AG08395 (cell line): Measurements from ENCODE around the gene UFC1.

Experiments
- DNase-seq: peaks from one replicate; pipeline ENCODE4 v3.0.0; 2012; ENCODE audit warnings: mixed read lengths, low spot score

UFC1 gene

GRCh38 chr1:161171191-161171590, 17.4 kb downstream of the UFC1 start:
- no peak for DNase-seq

DNA sequence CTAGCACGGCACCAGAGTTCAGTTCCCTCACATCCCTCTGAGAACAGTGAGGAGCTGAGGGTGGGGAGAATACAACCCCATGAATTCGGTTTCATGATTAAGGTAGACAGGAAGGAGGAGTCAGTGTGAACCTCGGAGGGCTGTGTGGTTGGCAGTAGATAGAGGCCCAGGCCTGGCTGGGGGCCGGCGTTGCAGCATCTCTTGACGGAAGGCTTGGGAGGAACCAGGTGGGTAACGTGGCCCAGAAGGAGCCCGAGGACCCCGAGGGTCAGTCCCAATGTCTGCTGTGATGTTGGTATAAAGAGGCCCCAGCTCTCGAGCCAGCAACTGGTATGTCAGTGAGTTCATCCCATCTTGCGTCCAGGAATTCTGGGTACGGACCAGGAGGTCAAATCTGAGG, 17.9 kb downstream of the UFC1 start:
- DNase-seq, result no peak

DNA sequence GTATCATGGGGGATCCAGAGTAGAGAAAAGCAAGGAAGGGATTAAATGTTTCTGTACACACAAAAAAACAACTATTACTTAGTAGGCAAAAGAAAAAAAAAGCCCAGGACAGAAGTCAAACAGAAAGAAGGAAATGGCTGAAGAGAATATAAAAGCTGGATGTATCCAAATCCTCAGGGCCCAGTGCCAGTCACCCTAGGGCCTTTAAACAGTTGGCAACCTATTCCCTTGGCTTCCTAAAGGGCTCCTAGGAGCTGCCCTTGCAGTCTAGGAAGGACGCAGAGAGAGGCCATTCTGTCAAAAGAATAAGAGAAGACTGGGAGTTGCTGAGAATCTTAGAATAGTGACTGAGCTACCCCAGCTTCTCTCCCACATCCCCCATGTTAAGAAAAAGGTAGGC, 18.6 kb downstream of the UFC1 start:
- DNase-seq, result no peak

DNA sequence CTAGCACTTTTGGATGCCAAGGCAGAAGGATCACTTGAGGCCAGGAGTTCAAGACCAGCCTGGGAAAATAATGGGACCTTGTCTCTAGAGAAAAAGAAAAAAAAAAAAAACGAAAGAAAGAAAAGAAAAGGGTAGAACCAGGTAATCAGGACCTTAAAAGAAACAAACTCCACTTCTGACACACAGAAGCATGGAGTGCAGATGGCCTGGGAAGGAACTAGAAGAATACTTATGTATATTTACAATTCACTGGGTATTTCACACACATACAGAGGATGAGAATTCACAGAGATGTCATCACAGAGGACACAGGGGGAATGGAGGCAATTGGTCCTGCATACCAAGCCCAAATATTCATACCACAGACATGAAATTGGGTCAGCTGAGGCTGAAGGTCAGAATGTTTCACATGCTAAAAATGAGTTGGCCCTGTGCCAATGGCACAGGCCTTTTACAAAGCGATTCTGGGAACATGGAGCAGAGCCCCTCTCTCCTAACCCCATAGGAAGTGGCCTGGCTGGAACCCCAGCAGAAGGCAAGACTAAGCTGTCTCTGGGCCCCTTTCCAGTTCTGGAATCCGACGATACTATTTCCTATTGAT, 19.1 kb downstream of the UFC1 start:
- peak; percentile 84 for DNase-seq

DNA sequence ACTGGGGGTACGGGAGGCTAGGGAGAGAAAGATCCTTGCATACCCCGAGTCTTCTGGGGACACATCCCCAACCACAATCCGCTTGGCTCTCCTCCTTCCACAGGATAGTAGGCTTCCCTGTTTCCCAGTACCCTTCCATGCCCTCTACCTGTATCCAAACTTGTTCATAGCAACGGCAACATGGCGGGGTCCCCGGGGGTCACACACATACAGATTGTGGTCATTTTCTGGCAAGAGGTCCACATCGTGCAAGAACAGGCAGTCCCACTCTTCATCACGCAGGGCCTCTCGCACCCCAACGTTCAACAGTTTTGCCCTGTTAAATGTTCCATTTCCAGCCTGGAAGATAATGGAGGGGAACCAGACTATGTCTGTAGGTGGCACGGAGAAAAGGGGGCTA, 19.9 kb downstream of the UFC1 start:
- no peak for DNase-seq

GRCh38 chr1:161174911-161175310, 21.1 kb downstream of the UFC1 start:
- DNase-seq, result no peak

DNA sequence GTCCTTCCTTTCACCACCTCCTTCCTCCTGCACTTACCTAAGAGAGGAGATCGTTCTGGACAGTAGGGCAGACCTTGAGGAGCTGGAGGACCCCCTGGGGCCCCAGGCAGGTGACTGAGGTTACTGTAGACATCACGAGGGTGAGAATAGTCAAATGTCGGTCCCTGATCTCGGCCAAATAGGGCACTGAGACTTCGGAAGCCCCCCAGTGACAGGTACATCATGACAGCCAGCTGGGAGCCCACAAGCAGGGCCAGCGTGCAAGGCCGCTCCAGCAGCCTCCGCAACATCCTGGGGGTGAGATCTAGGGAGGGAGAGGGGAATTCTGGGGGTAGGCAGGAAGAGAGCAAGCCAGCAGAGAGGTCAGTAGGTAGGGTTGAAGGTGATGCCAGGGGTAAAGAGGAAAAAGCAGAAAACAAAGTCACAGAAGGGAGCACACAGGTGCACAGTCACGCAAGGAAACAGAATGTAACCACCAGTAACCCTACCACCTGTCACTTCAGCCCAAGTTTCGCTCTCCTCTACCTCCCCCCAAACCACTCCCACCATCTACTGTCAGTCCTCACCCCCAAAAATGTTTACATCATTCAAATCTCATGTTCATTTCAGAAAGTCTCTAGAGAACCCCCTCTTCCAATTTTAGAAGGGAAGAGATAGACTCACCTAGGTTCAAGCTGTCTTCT, 22.1 kb downstream of the UFC1 start:
- DNase-seq, result no peak

DNA sequence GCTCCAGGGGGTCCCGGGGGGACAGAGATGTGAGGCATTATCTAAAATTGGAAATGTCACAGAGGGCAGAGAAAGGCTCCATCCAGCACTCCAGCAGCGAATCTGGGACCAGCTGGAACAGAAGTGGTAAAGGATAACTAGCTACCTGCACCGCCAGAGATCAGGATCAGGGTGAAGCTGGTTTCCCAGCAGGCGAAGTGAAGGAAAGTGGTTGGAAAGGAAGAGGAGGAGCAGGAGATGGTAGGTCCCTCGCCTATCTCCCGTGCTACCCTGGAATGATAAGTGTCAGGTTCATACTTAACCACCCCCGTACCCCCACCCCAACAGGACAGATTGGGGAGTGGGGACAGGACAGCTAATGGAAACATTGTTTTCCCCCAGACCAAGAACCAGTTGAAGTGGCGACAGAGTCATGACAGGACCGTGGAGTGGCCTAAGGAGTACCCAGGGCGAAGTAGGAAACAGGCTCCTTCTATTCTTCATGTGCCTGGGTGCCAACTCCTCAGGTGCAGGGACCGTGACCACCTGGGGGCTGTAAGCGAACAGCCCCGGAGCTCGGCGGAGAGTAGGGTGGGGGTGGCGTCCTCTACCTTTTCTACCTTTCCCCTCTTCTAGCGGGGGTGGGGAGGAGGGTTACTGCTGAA, 22.8 kb downstream of the UFC1 start:
- no peak for DNase-seq

DNA sequence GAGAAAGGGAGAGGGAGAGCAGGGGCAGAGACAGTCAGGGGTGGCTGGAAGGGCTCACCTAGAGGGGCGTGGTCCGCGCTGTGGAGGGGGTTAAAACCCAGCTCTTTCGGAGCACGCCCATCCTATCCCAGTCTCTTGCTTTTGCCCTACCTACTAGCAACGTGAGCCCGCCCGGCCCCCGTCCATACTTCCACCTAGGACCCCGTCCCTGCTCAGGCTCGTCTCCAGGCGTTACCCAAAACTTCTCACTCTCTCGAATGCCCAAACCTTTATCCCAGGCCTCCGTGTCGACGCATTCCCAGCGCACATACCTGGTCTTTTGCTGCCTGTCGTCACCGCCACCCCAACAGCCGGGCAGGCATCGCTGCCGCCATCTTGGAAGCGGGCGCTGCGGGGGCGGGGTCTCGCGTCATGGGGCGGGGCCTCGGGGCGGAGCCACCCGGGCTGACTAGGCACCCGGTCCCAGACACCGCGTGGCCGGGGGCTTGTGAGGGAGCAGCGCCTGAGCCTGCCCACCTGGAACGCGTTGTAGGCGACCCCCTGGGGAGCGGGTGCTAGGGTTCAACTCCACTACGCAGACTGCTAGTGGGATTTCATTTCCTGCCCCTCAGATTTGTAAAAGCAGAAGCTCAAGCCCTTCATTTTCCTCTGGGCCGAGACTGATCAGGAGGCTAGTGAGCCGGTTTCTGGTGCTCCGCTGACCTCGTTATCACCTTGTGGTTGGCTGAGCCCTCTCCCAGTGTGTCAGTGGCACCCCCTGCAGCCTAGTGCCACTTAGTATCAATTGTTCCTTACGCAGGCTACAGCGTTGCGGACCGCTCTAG, 23.5 kb downstream of the UFC1 start, which contains the start of gene B4GALT3:
Gene B4GALT3 (minus strand): TSS at position 396 of the 824 bp plus-strand sequence. CDS start 1,447 bp downstream, outside the sequence.
- DNase-seq, result peak; percentile 96

- no peak for DNase-seq
Measured at GRCh38 chr1:161177936-161178244, 24.1 kb downstream of the UFC1 start.

DNA sequence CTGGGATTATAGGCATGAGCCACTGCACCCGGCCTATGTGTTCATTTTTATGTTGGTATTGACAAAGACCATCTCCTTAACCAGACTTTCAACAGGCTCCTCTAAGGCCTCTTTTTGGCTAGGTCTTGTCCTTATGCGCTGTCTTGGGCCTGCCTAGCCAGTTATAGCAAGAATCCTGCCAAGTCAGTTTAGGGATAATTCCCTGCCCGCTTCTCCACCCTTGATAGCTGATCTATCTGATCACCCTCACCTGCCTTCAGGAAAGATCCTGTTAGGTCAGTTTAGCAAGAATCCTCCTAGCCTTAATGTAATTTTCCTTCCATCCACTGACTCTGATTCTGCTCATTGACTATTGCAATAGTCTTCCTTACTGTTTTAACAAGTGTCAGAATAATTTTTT, 25.9 kb downstream of the UFC1 start:
- DNase-seq, result no peak

DNA sequence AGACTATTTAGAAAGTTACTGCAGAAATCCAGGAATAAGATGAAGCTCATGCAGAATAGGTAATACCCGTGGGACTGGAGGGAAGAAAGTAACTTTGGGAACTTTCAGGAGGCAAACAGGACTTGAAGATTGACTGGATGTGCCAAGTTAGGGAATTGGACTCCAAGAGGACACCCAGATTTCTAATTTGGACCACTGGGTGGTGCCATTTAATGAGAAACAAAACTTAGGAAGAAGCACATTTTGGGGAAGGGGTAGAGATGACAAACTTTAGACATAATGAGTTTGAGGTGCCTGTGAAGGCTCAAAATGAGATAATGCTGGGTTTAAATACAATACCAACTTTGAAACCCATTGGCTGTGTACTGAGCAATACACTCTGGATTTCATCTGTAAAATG, 26.9 kb downstream of the UFC1 start:
- no peak for DNase-seq

DNA sequence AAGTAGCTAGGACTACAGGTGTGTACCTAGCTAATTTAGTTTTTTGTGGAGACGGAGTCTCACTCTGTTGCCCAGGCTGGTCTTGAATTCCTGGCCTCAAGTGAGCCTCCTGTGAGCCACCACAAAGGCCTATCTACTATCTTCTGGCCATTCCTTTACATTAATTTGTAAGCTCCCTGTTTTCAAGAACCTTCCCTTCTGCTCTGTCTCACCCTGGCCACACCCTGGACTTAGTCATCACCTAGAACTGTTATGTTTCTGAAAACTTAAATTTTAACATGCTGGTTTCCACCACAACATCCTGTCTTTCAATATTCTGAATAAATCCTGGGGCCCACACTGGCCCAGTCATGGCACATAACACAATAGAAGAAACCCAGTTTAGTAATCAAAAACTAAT, 28.4 kb downstream of the UFC1 start:
- DNase-seq, result peak; percentile 64

GRCh38 chr1:161185282-161185682, 31.5 kb downstream of the UFC1 start:
- DNase-seq, result peak; percentile 83

DNA sequence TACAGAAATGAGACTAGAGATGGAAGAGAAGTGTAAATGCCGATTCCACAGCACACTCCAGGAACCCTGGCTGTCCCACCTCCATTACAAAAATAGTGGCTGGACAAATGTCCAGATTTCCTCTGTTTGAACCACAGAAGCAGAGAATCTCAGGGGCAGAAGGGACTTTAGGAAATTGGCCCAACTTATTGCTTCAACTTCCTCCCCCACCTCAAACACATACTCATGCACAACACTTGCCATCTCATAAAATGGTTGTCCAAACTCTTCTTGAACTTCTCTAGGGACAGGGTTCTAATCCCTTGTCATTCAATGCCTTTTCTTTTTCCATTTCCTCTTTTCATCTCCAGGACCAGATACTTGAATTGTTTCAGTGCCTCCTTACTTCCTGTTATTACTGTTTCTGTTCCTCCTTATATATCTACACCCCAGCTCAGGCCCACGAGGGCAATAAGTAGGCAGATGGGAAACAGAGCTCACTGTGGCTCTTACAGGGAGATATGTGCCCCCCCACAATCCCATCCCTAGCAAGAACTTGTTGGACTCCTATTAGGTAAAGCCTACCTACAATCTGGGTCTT, 32.0 kb downstream of the UFC1 start:
- DNase-seq, result no peak

DNA sequence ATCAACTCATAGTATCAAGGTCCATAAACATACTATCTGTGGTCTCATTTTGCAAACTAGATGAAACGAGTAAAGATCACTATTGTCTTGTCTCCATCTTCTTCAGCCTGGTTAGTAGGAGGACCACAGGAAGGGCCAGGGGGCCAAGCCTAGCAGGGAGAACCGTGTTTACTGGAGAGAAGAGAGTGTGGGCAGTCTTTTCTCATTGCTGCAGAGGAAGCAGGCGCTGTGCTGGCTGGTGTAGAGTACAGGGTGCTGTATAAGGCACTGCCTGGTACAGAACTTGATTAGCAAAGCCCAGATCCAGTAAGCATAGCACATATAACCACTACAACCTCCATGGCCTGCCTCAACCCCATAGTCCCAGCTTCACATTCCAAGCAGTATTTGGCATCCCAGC, 33.5 kb downstream of the UFC1 start:
- DNase-seq, result no peak

DNA sequence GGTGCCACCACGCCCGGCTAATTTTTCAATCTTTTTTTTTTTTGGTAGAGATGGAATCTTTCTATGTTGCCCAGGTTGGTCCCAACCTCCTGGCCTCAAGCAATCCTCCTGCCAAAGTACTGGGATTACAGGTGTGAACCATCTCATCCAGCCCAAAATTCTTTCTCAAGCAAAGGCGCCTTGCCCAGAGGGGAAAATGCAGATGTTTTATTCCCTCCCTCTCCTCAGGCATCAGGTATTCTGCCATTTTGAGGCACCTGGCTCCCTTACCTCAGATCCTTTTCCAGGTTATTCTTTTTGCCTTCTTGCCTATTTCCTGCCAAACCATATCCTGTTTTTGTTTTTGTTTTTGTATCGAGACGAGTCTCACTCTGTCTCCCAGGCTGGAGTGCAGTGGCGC, 34.6 kb downstream of the UFC1 start:
- DNase-seq, result no peak

DNA sequence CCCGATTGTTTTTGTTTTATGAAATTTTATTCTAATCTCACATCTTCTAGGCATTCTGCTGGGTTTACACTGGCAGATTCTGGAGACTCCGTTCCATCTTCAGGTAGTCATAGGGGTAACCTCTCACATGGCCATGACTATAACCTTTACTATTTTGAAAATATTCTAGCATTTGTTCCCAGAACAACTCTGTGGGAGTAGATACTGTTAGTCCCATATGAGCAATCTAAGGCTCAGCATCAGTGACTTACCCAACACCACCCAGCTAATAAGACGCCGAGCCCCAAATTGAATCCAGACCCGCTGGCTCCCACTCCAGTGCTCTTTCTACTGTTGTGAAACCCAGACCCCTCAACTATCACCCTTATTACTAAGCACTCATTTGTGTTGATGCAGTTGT, 35.3 kb downstream of the UFC1 start:
- no peak for DNase-seq

- DNase-seq, result no peak
Measured at GRCh38 chr1:161190962-161191521, 37.3 kb downstream of the UFC1 start.

GRCh38 chr1:161191971-161192370, 38.2 kb downstream of the UFC1 start:
- DNase-seq, result no peak

GRCh38 chr1:161192476-161193465, 39.0 kb downstream of the UFC1 start:
- peak; percentile 82 for DNase-seq
